GM18873 (cell line): ENCODE results near the gene XIST.
"Not testable (repeated sequence)": the region's sequence is repeated elsewhere in the genome, so short reads cannot be mapped to it uniquely, and the experiment has no call there.

Experiments
- ATAC-seq: cut with Tn5 transposase; IDR thresholded peaks from one replicate; pipeline ENCODE4 v1.9.1; 2021; ENCODE audit warnings: mild to moderate bottlenecking, moderate library complexity, moderate number of reproducible peaks; ENCODE audit not compliant: unreplicated experiment, low FRiP score

The XIST gene

GRCh38 chrX:73817393-73818199 is 34.9 kb downstream of the XIST start:
- no peak for ATAC-seq

GRCh38 chrX:73812256-73812655 is 40.3 kb downstream of the XIST start:
- no peak for ATAC-seq

DNA sequence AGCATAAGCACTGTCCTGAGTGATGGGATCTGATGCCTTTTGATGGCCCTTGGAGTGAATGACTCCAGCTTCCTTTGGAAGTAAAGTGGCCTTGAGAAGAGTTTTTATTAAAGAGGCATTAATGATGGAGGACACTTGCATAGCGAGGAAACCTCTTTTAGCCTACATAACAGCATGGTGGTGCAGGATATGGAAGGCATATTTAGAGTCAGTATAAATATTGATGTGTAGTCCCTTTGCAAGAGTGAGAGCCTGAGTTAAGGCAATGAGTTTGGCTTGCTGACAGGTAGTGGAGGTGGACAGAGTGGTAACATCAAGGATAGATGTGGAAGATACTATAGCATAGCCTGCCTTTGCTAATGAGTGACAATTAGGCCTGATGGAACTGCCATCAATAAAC is 48.4 kb downstream of the XIST start:
- not testable (repeated sequence) for ATAC-seq

GRCh38 chrX:73799888-73800287 is 52.6 kb downstream of the XIST start:
- no peak for ATAC-seq

GRCh38 chrX:73792511-73792910 is 60.0 kb downstream of the XIST start:
- ATAC-seq, result not testable (repeated sequence)

DNA sequence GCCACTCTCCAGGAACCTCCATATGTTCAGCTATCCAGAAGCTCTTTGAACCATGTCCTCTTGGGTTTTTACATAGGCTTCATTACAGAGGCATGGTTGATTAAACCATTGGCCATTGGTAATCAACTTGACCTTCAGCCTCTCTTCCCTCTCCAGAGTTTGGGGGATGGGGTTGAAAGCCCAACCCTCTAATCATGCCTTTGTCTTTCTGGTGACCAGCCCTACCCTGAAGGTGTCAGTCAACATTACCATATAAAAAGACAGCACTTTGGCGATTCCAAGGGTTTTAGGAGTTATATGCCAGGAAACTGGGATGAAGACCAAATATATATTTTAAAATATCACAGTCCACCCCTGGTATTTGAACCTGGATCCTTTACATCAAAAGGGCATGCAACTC is 67.0 kb downstream of the XIST start:
- no peak for ATAC-seq
